Transverse colon (tissue), 4 donors: ENCODE measurements around the gene FAM217A. TPM values are rescaled to one million over a fixed set of nuclear protein-coding genes. Genes with fewer than 3 reads are reported as not detected.

ENCODE experiments used
- DNase-seq: peaks from one replicate; pipeline ENCODE4 v3.0.0-alpha.2; 2019
- H3K27ac ChIP-seq, 4 donors: fragments of 200-600 bp; sonication (generic); 2 replicates each; pipeline ENCODE4 v1.5.1; 2016 to 2018; ENCODE audit warnings: inconsistent platforms in 4 of 4
- H3K27me3 ChIP-seq: fragments of 200-600 bp; sonication (generic); 2 replicates; pipeline ENCODE4 v1.5.1; 2017; ENCODE audit warnings: inconsistent platforms
- H3K36me3 ChIP-seq, 4 donors: fragments of 200-600 bp; sonication (generic); 2 replicates each; pipeline ENCODE4 v1.5.1; 2017 to 2019; ENCODE audit warnings: inconsistent platforms in 4 of 4
- H3K4me1 ChIP-seq, 4 donors: fragments of 200-600 bp; sonication (generic); 2 replicates each; pipeline ENCODE4 v1.5.1; 2017 to 2020; ENCODE audit warnings: inconsistent platforms in 4 of 4
- H3K4me3 ChIP-seq, 4 donors: fragments of 200-600 bp; sonication (generic); 1 replicate in 1 of 4; 2 replicates in 3 of 4; pipeline versions ENCODE4 v1.5.1 to v1.6.1; 2017 to 2019; ENCODE audit warnings: inconsistent platforms in 4 of 4
- H3K9me3 ChIP-seq, 2 donors: fragments of 200-600 bp; sonication (generic); 2 replicates each; pipeline ENCODE4 v1.5.1; 2017 to 2019; ENCODE audit warnings: inconsistent platforms in 2 of 2
- EP300 ChIP-seq: sonication (generic); formaldehyde crosslinking; IDR thresholded peaks from one replicate; pipeline ENCODE4 v1.6.1; 2017; ENCODE audit warnings: antibody characterized with exemption, low read depth
- POLR2A ChIP-seq: fragments of 450-650 bp; IDR thresholded peaks from one replicate; pipeline ENCODE4 v1.6.1; 2016; ENCODE audit warnings: antibody characterized with exemption, mild to moderate bottlenecking, moderate library complexity
- POLR2AphosphoS5 ChIP-seq, 3 donors: sonication (generic); formaldehyde crosslinking; IDR thresholded peaks; one replicate each; pipeline ENCODE4 v1.6.1; 2016; ENCODE audit warnings: antibody characterized with exemption in 3 of 3
- WGBS, 2 donors: methylation state at CpG; one replicate each; pipeline ENCODE4 v1.1.5; 2018; ENCODE audit warnings: low coverage in 1 of 2; 5-methylcytosine and 5-hydroxymethylcytosine counted together
- in situ Hi-C, 4 donors: fragments of 200-750 bp; cut with MboI; loops; one replicate each; pipeline versions ENCODE4 v1.15.0 to v1.15.1; 2017; ENCODE audit warnings: low sequenced_read_pairs in 3 of 4, low pct_ligation_motif_present in 1 of 4, low pct_unique_long_range_greater_than_20kb in 1 of 4
- intact Hi-C: fragments of 100-400 bp; cut with DNase I; formaldehyde crosslinking; loops from one replicate; pipeline ENCODE4 v1.15.1; 2023; ENCODE audit warnings: low total_unique reads
- total RNA-seq, 4 donors: library from RNA; depleted of rRNA; stranded (reverse); fragments of >200 nt; gene quantifications; one replicate each; pipeline ENCODE4 v1.1.0, GENCODE V29; 2016
- TF ChIP-seq, protein P1 (sequence below), 5 experiments: fragments of 200-600 bp in 3 of 5; fragments of 450-650 bp in 2 of 5; sonication (generic) in 3 of 5; IDR thresholded peaks; 1 replicate in 2 of 5; 2 replicates in 3 of 5; pipeline ENCODE4 v1.5.1; 2016 to 2017; ENCODE audit warnings: antibody characterized with exemption in 5 of 5, inconsistent platforms in 3 of 5, mild to moderate bottlenecking in 2 of 5, moderate library complexity in 1 of 5

FAM217A gene
- total RNA-seq, 4 donors from 2014 or later: not detected

GRCh38 chr6:4125500-4125899, 46.6 kb upstream of the FAM217A start:
- no peak overlapping the region for H3K27ac ChIP-seq
- no peaks in the 10 kb centered on the region for H3K27me3 ChIP-seq
- no peak for TF ChIP-seq POLR2A
- TF ChIP-seq, protein P1, sequence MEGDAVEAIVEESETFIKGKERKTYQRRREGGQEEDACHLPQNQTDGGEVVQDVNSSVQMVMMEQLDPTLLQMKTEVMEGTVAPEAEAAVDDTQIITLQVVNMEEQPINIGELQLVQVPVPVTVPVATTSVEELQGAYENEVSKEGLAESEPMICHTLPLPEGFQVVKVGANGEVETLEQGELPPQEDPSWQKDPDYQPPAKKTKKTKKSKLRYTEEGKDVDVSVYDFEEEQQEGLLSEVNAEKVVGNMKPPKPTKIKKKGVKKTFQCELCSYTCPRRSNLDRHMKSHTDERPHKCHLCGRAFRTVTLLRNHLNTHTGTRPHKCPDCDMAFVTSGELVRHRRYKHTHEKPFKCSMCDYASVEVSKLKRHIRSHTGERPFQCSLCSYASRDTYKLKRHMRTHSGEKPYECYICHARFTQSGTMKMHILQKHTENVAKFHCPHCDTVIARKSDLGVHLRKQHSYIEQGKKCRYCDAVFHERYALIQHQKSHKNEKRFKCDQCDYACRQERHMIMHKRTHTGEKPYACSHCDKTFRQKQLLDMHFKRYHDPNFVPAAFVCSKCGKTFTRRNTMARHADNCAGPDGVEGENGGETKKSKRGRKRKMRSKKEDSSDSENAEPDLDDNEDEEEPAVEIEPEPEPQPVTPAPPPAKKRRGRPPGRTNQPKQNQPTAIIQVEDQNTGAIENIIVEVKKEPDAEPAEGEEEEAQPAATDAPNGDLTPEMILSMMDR (IDR thresholded peaks at IDR 0.05): no peak
- TF ChIP-seq EP300: no peak
- no peak for TF ChIP-seq POLR2AphosphoS5 (IDR thresholded peaks at IDR 0.05)
- H3K4me3 ChIP-seq: no peak overlapping the region
- H3K9me3 ChIP-seq: no peaks in the 10 kb centered on the region
- 83 to 91% methylated on average over 1 to 5 of the region's 5 CpGs for WGBS, 2 donors
- intact Hi-C loops (loop anchor here (10.0 kb wide), 1 partner anchor 91 kb away; no protein-coding TSS in a partner anchor), in situ Hi-C loops (loop anchor here in 1 of 4 donors (25.0 kb wide), 1 partner anchor 388 kb away; no protein-coding TSS in a partner anchor)
- peaks cover 0 to under 1% (median 0%) of the 10 kb centered on the region in 4 donors for H3K4me1 ChIP-seq
- H3K36me3 ChIP-seq: peaks cover 0 to 79% (median 35%) of the 10 kb centered on the region in 4 donors
- no peak for DNase-seq

- H3K27me3 ChIP-seq: no peaks in the 10 kb centered on the region
- TF ChIP-seq EP300 (no peak), POLR2A (no peak), POLR2AphosphoS5 (IDR thresholded peaks at IDR 0.05) (no peak)
- TF ChIP-seq, protein P1 (IDR thresholded peaks at IDR 0.05): no peak
- intact Hi-C loops (loop anchor here (10.0 kb wide), 1 partner anchor 90 kb away; no protein-coding TSS in a partner anchor), in situ Hi-C loops (no loop called here)
- peaks cover 0 to 79% (median 35%) of the 10 kb centered on the region in 4 donors for H3K36me3 ChIP-seq
- H3K27ac ChIP-seq: no peak overlapping the region
- no peak overlapping the region for H3K4me3 ChIP-seq
- WGBS, 2 donors: 36 to 40% methylated on average over 1 of the region's 1 CpG
- no peaks in the 10 kb centered on the region for H3K4me1 ChIP-seq
- H3K9me3 ChIP-seq: no peaks in the 10 kb centered on the region
- DNase-seq: no peak
These were observed 45.4 kb upstream of the FAM217A start for GRCh38 chr6:4124351-4124750.

DNA sequence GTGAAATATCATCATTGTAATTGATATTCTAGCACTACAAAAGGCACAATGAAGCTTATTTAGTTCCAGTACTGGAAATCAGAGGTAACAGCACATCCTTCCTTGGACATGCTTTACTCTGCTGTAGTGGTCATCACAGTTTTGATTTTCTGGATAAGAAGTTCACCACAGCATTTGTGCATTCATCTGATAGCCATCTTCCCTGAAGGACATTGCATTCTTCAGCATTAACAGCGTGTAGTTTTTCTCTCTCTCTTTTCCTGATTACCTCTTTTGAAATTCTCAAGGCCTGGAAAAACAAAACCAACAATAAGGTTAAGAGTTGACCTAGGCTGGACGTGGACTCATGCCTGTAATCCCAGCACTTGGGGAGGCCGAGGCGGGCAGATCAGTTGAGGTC, 36.8 kb upstream of the FAM217A start:
- H3K27ac ChIP-seq: no peak overlapping the region
- peaks cover 0 to 12% (median under 1%) of the 10 kb centered on the region in 4 donors for H3K4me1 ChIP-seq
- peaks cover 0 to 54% (median 27%) of the 10 kb centered on the region in 4 donors for H3K36me3 ChIP-seq
- no peaks in the 10 kb centered on the region for H3K27me3 ChIP-seq
- no peak overlapping the region for H3K4me3 ChIP-seq
- H3K9me3 ChIP-seq: peaks cover 0 to 3% of the 10 kb centered on the region in 2 donors
- in situ Hi-C loops: no loop called here
- DNase-seq: no peak
- TF ChIP-seq, protein P1 (IDR thresholded peaks at IDR 0.05): no peak
- no peak for TF ChIP-seq POLR2AphosphoS5 (IDR thresholded peaks at IDR 0.05)
- TF ChIP-seq EP300: no peak
- TF ChIP-seq POLR2A: no peak
- intact Hi-C loops: no loop called here
- 91 to 93% methylated on average over 4 of the region's 4 CpGs for WGBS, 2 donors

GRCh38 chr6:4114123-4114522, 35.2 kb upstream of the FAM217A start:
- Histone ChIP-seq H3K9me3 (peaks cover 0 to 3% of the 10 kb centered on the region in 2 donors), H3K36me3 (peaks cover 0 to 38% (median 19%) of the 10 kb centered on the region in 4 donors), H3K27me3 (no peaks in the 10 kb centered on the region), H3K4me3 (no peak overlapping the region), H3K4me1 (peaks cover 0 to 25% (median 9%) of the 10 kb centered on the region in 4 donors), H3K27ac (no peak overlapping the region)
- no peak for DNase-seq
- TF ChIP-seq POLR2A (no peak), EP300 (no peak), POLR2AphosphoS5 (IDR thresholded peaks at IDR 0.05) (no peak)
- TF ChIP-seq, protein P1 (IDR thresholded peaks at IDR 0.05): no peak
- intact Hi-C loops (no loop called here), in situ Hi-C loops (no loop called here)
- 95 to 100% methylated on average over 2 to 3 of the region's 3 CpGs for WGBS, 2 donors
